Measurements from ENCODE around the gene SYT7.

Gene SYT7

GRCh38 chr11:61489833-61490721 is 90.8 kb downstream of the SYT7 start:
- 72 to 73% methylated on average over 13 of the region's 13 CpGs for WGBS, 2 experiments
- H3K4me3 ChIP-seq (ENCODE audit: insufficient read depth, low read depth, low read length), result no peak overlapping the region
- no peak overlapping the region for H3K27ac ChIP-seq (ENCODE audit: insufficient read depth, low read depth, low read length, poor library complexity, severe bottlenecking)
- peaks cover 24% of the 10 kb centered on the region for H3K4me1 ChIP-seq (ENCODE audit: control insufficient read depth, insufficient read depth, low read length)
- no peaks in the 10 kb centered on the region for H3K36me3 ChIP-seq (ENCODE audit: control insufficient read depth, insufficient read depth, low read length)
- H3K9me3 ChIP-seq (ENCODE audit: control insufficient read depth, low read length), result no peaks in the 10 kb centered on the region
- H3K27me3 ChIP-seq (ENCODE audit: control insufficient read depth, insufficient read depth, low read length, poor library complexity, severe bottlenecking), result no peaks in the 10 kb centered on the region

- Histone ChIP-seq H3K27ac (ENCODE audit: insufficient read depth, low read depth, low read length, poor library complexity, severe bottlenecking) (no peak overlapping the region), H3K4me1 (ENCODE audit: control insufficient read depth, insufficient read depth, low read length) (peaks cover 24% of the 10 kb centered on the region), H3K36me3 (ENCODE audit: control insufficient read depth, insufficient read depth, low read length) (no peaks in the 10 kb centered on the region), H3K4me3 (ENCODE audit: insufficient read depth, low read depth, low read length) (no peak overlapping the region), H3K9me3 (ENCODE audit: control insufficient read depth, low read length) (no peaks in the 10 kb centered on the region), H3K27me3 (ENCODE audit: control insufficient read depth, insufficient read depth, low read length, poor library complexity, severe bottlenecking) (no peaks in the 10 kb centered on the region)
- 19 to 23% methylated on average over 19 of the region's 19 CpGs for WGBS, 2 experiments
Measured at GRCh38 chr11:61488651-61489291, 92.1 kb downstream of the SYT7 start.

GRCh38 chr11:61487342-61488025 is 93.4 kb downstream of the SYT7 start:
- Histone ChIP-seq H3K4me1 (ENCODE audit: control insufficient read depth, insufficient read depth, low read length) (peaks cover 28% of the 10 kb centered on the region), H3K36me3 (ENCODE audit: control insufficient read depth, insufficient read depth, low read length) (no peaks in the 10 kb centered on the region), H3K27ac (ENCODE audit: insufficient read depth, low read depth, low read length, poor library complexity, severe bottlenecking) (no peak overlapping the region), H3K9me3 (ENCODE audit: control insufficient read depth, low read length) (no peaks in the 10 kb centered on the region), H3K27me3 (ENCODE audit: control insufficient read depth, insufficient read depth, low read length, poor library complexity, severe bottlenecking) (no peaks in the 10 kb centered on the region), H3K4me3 (ENCODE audit: insufficient read depth, low read depth, low read length) (no peak overlapping the region)
- 94 to 99% methylated on average over 4 of the region's 4 CpGs for WGBS, 2 experiments

- 82 to 84% methylated on average over 5 of the region's 5 CpGs for WGBS, 2 experiments
- Histone ChIP-seq H3K27me3 (ENCODE audit: control insufficient read depth, insufficient read depth, low read length, poor library complexity, severe bottlenecking) (no peaks in the 10 kb centered on the region), H3K36me3 (ENCODE audit: control insufficient read depth, insufficient read depth, low read length) (no peaks in the 10 kb centered on the region), H3K4me3 (ENCODE audit: insufficient read depth, low read depth, low read length) (no peak overlapping the region), H3K9me3 (ENCODE audit: control insufficient read depth, low read length) (no peaks in the 10 kb centered on the region), H3K4me1 (ENCODE audit: control insufficient read depth, insufficient read depth, low read length) (peaks cover 35% of the 10 kb centered on the region), H3K27ac (ENCODE audit: insufficient read depth, low read depth, low read length, poor library complexity, severe bottlenecking) (no peak overlapping the region)
Measured at GRCh38 chr11:61486779-61487178, 94.1 kb downstream of the SYT7 start.

GRCh38 chr11:61486011-61486620 is 94.8 kb downstream of the SYT7 start:
- Histone ChIP-seq H3K4me3 (ENCODE audit: insufficient read depth, low read depth, low read length) (no peak overlapping the region), H3K36me3 (ENCODE audit: control insufficient read depth, insufficient read depth, low read length) (no peaks in the 10 kb centered on the region), H3K9me3 (ENCODE audit: control insufficient read depth, low read length) (no peaks in the 10 kb centered on the region), H3K4me1 (ENCODE audit: control insufficient read depth, insufficient read depth, low read length) (peaks cover 42% of the 10 kb centered on the region), H3K27me3 (ENCODE audit: control insufficient read depth, insufficient read depth, low read length, poor library complexity, severe bottlenecking) (no peaks in the 10 kb centered on the region), H3K27ac (ENCODE audit: insufficient read depth, low read depth, low read length, poor library complexity, severe bottlenecking) (no peak overlapping the region)
- 89% methylated on average over 6 of the region's 6 CpGs for WGBS, 2 experiments

- WGBS, 2 experiments, result 95 to 97% methylated on average over 11 of the region's 11 CpGs
- Histone ChIP-seq H3K36me3 (ENCODE audit: control insufficient read depth, insufficient read depth, low read length) (no peaks in the 10 kb centered on the region), H3K4me1 (ENCODE audit: control insufficient read depth, insufficient read depth, low read length) (peaks cover 45% of the 10 kb centered on the region), H3K27me3 (ENCODE audit: control insufficient read depth, insufficient read depth, low read length, poor library complexity, severe bottlenecking) (no peaks in the 10 kb centered on the region), H3K4me3 (ENCODE audit: insufficient read depth, low read depth, low read length) (no peak overlapping the region), H3K27ac (ENCODE audit: insufficient read depth, low read depth, low read length, poor library complexity, severe bottlenecking) (no peak overlapping the region), H3K9me3 (ENCODE audit: control insufficient read depth, low read length) (no peaks in the 10 kb centered on the region)
Measured at GRCh38 chr11:61485080-61485479, 95.8 kb downstream of the SYT7 start.

- Histone ChIP-seq H3K27me3 (ENCODE audit: control insufficient read depth, insufficient read depth, low read length, poor library complexity, severe bottlenecking) (no peaks in the 10 kb centered on the region), H3K4me1 (ENCODE audit: control insufficient read depth, insufficient read depth, low read length) (peaks cover 42% of the 10 kb centered on the region), H3K27ac (ENCODE audit: insufficient read depth, low read depth, low read length, poor library complexity, severe bottlenecking) (no peak overlapping the region), H3K36me3 (ENCODE audit: control insufficient read depth, insufficient read depth, low read length) (no peaks in the 10 kb centered on the region), H3K4me3 (ENCODE audit: insufficient read depth, low read depth, low read length) (no peak overlapping the region), H3K9me3 (ENCODE audit: control insufficient read depth, low read length) (no peaks in the 10 kb centered on the region)
- WGBS, 2 experiments, result 81 to 83% methylated on average over 11 of the region's 11 CpGs
Measured at GRCh38 chr11:61484541-61484940, 96.3 kb downstream of the SYT7 start.

GRCh38 chr11:61482513-61482912 is 98.4 kb downstream of the SYT7 start:
- H3K27me3 ChIP-seq (ENCODE audit: control insufficient read depth, insufficient read depth, low read length, poor library complexity, severe bottlenecking), result no peaks in the 10 kb centered on the region
- H3K27ac ChIP-seq (ENCODE audit: insufficient read depth, low read depth, low read length, poor library complexity, severe bottlenecking), result no peak overlapping the region
- 38 to 40% methylated on average over 7 of the region's 7 CpGs for WGBS, 2 experiments
- peaks cover 30% of the 10 kb centered on the region for H3K4me1 ChIP-seq (ENCODE audit: control insufficient read depth, insufficient read depth, low read length)
- no peaks in the 10 kb centered on the region for H3K36me3 ChIP-seq (ENCODE audit: control insufficient read depth, insufficient read depth, low read length)
- no peaks in the 10 kb centered on the region for H3K9me3 ChIP-seq (ENCODE audit: control insufficient read depth, low read length)
- no peak overlapping the region for H3K4me3 ChIP-seq (ENCODE audit: insufficient read depth, low read depth, low read length)

GRCh38 chr11:61481806-61482205 is 99.1 kb downstream of the SYT7 start:
- Histone ChIP-seq H3K4me1 (ENCODE audit: control insufficient read depth, insufficient read depth, low read length) (peaks cover 30% of the 10 kb centered on the region), H3K27ac (ENCODE audit: insufficient read depth, low read depth, low read length, poor library complexity, severe bottlenecking) (no peak overlapping the region), H3K36me3 (ENCODE audit: control insufficient read depth, insufficient read depth, low read length) (no peaks in the 10 kb centered on the region), H3K4me3 (ENCODE audit: insufficient read depth, low read depth, low read length) (no peak overlapping the region), H3K9me3 (ENCODE audit: control insufficient read depth, low read length) (no peaks in the 10 kb centered on the region), H3K27me3 (ENCODE audit: control insufficient read depth, insufficient read depth, low read length, poor library complexity, severe bottlenecking) (no peaks in the 10 kb centered on the region)
- WGBS, 2 experiments, result 81% methylated on average over 10 of the region's 10 CpGs

- Histone ChIP-seq H3K4me1 (ENCODE audit: control insufficient read depth, insufficient read depth, low read length) (peaks cover 30% of the 10 kb centered on the region), H3K27ac (ENCODE audit: insufficient read depth, low read depth, low read length, poor library complexity, severe bottlenecking) (no peak overlapping the region), H3K9me3 (ENCODE audit: control insufficient read depth, low read length) (no peaks in the 10 kb centered on the region), H3K36me3 (ENCODE audit: control insufficient read depth, insufficient read depth, low read length) (no peaks in the 10 kb centered on the region), H3K4me3 (ENCODE audit: insufficient read depth, low read depth, low read length) (no peak overlapping the region), H3K27me3 (ENCODE audit: control insufficient read depth, insufficient read depth, low read length, poor library complexity, severe bottlenecking) (no peaks in the 10 kb centered on the region)
- 11 to 15% methylated on average over 7 of the region's 7 CpGs for WGBS, 2 experiments
Measured at GRCh38 chr11:61480994-61481335, 99.9 kb downstream of the SYT7 start.

All from ectodermal cell (in vitro differentiated cells).